ENCODE measurements around the gene ZDHHC5.

- no peak for TF ChIP-seq EZH2 (IDR thresholded peaks at IDR 0.05; ENCODE audit: borderline replicate concordance, insufficient read depth, low read depth, low read length, poor library complexity, severe bottlenecking)
- no peak for TF ChIP-seq CTCF (IDR thresholded peaks at IDR 0.05)
Observed at GRCh38 chr11:57674251-57674650, 6.3 kb downstream of the ZDHHC5 start.
